ENCODE data around the gene UBE2H. TPM values are rescaled to one million over a fixed set of nuclear protein-coding genes. Genes with fewer than 3 reads are reported as not detected.

Gene UBE2H
- total and polyA plus RNA-seq, 4 donors: 11.9 to 84.2 (median 23.7) TPM

- TF ChIP-seq YY1 (IDR thresholded peaks at IDR 0.05) (no peak), NR2F2 (IDR thresholded peaks at IDR 0.05) (no peak), TAF1 (conservative IDR thresholded peaks at IDR 0.05) (no peak), CTCF (IDR thresholded peaks at IDR 0.05; ENCODE audit: low read depth, low read length, missing input control) (no peak), RXRA (IDR thresholded peaks at IDR 0.05) (no peak), ZBTB33 (IDR thresholded peaks at IDR 0.05) (no peak), GABPA (IDR thresholded peaks at IDR 0.05 in 1 of 2, conservative IDR thresholded peaks at IDR 0.05 in 1 of 2) (no peak), REST (IDR thresholded peaks at IDR 0.05) (no peak), FOXA1 (IDR thresholded peaks at IDR 0.05) (no peak), HNF4A (conservative IDR thresholded peaks at IDR 0.05) (no peak), JUND (IDR thresholded peaks at IDR 0.05) (no peak), FOXA2 (IDR thresholded peaks at IDR 0.05) (no peak)
- no peak for DNase-seq (ENCODE audit: low spot score)
- H3K27me3 ChIP-seq (ENCODE audit: control insufficient read depth in 4 of 4, insufficient read depth in 4 of 4, low read length in 3 of 4): no peaks in the 10 kb centered on the region
- peaks cover 0 to 7% (median 3%) of the 10 kb centered on the region in 4 donors for H3K36me3 ChIP-seq (ENCODE audit: control insufficient read depth in 4 of 4, insufficient read depth in 3 of 4, low read depth in 1 of 4, low read length in 3 of 4)
- H3K4me1 ChIP-seq (ENCODE audit: control insufficient read depth in 4 of 4, insufficient read depth in 4 of 4, low read length in 3 of 4): no peaks in the 10 kb centered on the region
- no peak overlapping the region for H3K4me3 ChIP-seq (ENCODE audit: low read depth in 1 of 3, low read length in 3 of 3)
- no peaks in the 10 kb centered on the region for H3K9me3 ChIP-seq (ENCODE audit: control insufficient read depth in 4 of 4, low read length in 3 of 4)
- no peak overlapping the region for H3K9ac ChIP-seq (ENCODE audit: low read depth in 1 of 2, low read length in 2 of 2)
- H3K27ac ChIP-seq (ENCODE audit: low read depth in 1 of 2, low read length in 2 of 2): no peak overlapping the region
Observed at GRCh38 chr7:129898007-129898406, 54.8 kb downstream of the UBE2H start.

- Histone ChIP-seq H3K4me1 (ENCODE audit: control insufficient read depth in 4 of 4, insufficient read depth in 4 of 4, low read length in 3 of 4) (no peaks in the 10 kb centered on the region), H3K9ac (ENCODE audit: low read depth in 1 of 2, low read length in 2 of 2) (no peak overlapping the region), H3K36me3 (ENCODE audit: control insufficient read depth in 4 of 4, insufficient read depth in 3 of 4, low read depth in 1 of 4, low read length in 3 of 4) (peaks cover 0 to 7% (median 3%) of the 10 kb centered on the region in 4 donors), H3K27me3 (ENCODE audit: control insufficient read depth in 4 of 4, insufficient read depth in 4 of 4, low read length in 3 of 4) (no peaks in the 10 kb centered on the region), H3K4me3 (ENCODE audit: low read depth in 1 of 3, low read length in 3 of 3) (no peak overlapping the region), H3K27ac (ENCODE audit: low read depth in 1 of 2, low read length in 2 of 2) (no peak overlapping the region), H3K9me3 (ENCODE audit: control insufficient read depth in 4 of 4, low read length in 3 of 4) (no peaks in the 10 kb centered on the region)
- 92% methylated on average over 6 of the region's 6 CpGs for WGBS
- DNase-seq (ENCODE audit: low spot score): no peak
- TF ChIP-seq MAX (IDR thresholded peaks at IDR 0.05) (no peak), REST (IDR thresholded peaks at IDR 0.05) (no peak), RXRA (IDR thresholded peaks at IDR 0.05) (no peak), NR2F2 (IDR thresholded peaks at IDR 0.05) (no peak), HNF4A (conservative IDR thresholded peaks at IDR 0.05) (no peak), HNF4G (IDR thresholded peaks at IDR 0.05) (no peak), EGR1 (IDR thresholded peaks at IDR 0.05; ENCODE audit: low read depth in 2 of 2) (no peak), RAD21 (IDR thresholded peaks at IDR 0.05) (no peak), ZBTB33 (IDR thresholded peaks at IDR 0.05) (no peak), FOXA2 (IDR thresholded peaks at IDR 0.05) (no peak), TAF1 (conservative IDR thresholded peaks at IDR 0.05) (no peak), GABPA (IDR thresholded peaks at IDR 0.05 in 1 of 2, conservative IDR thresholded peaks at IDR 0.05 in 1 of 2) (no peak)
Observed at GRCh38 chr7:129896568-129897382, 56.0 kb downstream of the UBE2H start.
